Measurements from ENCODE around the gene MREG.

Gene MREG

DNA sequence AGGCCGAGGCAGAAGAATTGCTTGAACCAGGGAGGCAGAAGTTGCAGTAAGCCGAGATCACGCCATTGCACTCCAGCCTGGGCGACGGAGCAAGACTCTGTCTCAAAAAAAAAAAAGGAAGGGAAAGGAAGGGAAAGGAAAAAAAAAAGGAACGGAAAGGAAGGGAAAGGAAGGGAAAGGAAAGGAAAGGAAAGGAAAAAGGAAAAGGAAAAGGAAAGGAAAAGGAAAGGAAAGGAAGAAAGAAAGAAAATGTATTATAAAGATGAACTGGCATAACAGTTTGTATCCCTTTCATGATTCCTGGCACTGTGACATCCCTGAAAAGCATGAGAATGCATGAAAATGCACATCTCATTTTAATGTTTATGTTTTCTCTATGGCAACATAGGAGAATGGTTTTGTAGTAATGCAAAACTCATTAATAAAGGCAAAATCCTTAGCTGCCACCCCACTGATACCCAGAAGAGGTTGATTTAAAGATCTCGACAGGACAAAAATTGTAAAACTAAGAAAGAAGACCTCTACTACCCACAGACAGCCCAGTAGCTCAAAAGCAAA is 11.5 kb upstream of the MREG start:
- no peaks in the 10 kb centered on the region for H3K27me3 ChIP-seq (ENCODE audit: insufficient read depth, low read length)
- no peak overlapping the region for H2AFZ ChIP-seq (ENCODE audit: low read length)
- no peak overlapping the region for H3K9ac ChIP-seq (ENCODE audit: low read length)
- H3K4me2 ChIP-seq (ENCODE audit: low read length): no peak overlapping the region
- H4K20me1 ChIP-seq (ENCODE audit: insufficient read depth, low read length): no peaks in the 10 kb centered on the region
- no peak overlapping the region for H3K27ac ChIP-seq (ENCODE audit: low read depth, low read length, poor library complexity, severe bottlenecking)
- H3K4me3 ChIP-seq (ENCODE audit: low read depth, low read length, poor library complexity, severe bottlenecking): no peak overlapping the region
- H3K79me2 ChIP-seq (ENCODE audit: insufficient read depth, low read length): no peaks in the 10 kb centered on the region
- TF ChIP-seq, protein P1, sequence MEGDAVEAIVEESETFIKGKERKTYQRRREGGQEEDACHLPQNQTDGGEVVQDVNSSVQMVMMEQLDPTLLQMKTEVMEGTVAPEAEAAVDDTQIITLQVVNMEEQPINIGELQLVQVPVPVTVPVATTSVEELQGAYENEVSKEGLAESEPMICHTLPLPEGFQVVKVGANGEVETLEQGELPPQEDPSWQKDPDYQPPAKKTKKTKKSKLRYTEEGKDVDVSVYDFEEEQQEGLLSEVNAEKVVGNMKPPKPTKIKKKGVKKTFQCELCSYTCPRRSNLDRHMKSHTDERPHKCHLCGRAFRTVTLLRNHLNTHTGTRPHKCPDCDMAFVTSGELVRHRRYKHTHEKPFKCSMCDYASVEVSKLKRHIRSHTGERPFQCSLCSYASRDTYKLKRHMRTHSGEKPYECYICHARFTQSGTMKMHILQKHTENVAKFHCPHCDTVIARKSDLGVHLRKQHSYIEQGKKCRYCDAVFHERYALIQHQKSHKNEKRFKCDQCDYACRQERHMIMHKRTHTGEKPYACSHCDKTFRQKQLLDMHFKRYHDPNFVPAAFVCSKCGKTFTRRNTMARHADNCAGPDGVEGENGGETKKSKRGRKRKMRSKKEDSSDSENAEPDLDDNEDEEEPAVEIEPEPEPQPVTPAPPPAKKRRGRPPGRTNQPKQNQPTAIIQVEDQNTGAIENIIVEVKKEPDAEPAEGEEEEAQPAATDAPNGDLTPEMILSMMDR (IDR thresholded peaks at IDR 0.05; ENCODE audit: low read length): no peak
- TF ChIP-seq EZH2 (IDR thresholded peaks at IDR 0.05; ENCODE audit: borderline replicate concordance, low read length): no peak
- H3K9me3 ChIP-seq (ENCODE audit: low read length): no peaks in the 10 kb centered on the region
- no peaks in the 10 kb centered on the region for H3K9me2 ChIP-seq (ENCODE audit: low read depth, low read length)
- no peaks in the 10 kb centered on the region for H3F3A ChIP-seq (ENCODE audit: insufficient read depth, low read length)
- no peaks in the 10 kb centered on the region for H3K4me1 ChIP-seq (ENCODE audit: insufficient read depth, low read length, severe bottlenecking)
- H3K36me3 ChIP-seq (ENCODE audit: insufficient read depth, low read length): no peaks in the 10 kb centered on the region

DNA sequence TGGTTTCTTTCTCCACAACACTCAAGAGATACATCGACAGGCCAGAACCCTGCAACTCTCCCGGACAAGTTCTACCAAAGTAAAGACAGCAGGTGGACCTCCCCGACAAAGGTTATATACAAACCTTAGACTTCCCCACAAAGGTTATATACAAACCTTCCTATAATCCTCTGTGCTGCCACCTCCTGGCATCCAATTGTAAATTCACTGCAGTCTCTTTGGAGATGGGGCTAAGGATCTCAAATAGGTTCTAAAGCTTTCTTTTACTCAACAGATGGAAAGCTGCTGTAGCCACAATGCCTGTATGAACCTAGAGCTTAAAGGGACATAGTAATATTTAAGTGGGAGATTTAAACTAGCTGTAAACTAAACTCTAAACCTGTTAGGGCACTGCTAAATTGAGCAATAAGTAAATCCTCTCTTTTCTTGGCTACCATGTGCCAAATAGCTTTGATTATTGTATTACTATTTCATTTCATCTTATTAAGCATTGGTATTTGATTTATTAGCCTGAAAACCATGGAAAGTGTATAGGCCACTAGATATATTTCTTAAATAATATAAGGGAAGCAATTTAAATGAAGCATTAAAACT is 9.8 kb upstream of the MREG start:
- Histone ChIP-seq H3K79me2 (ENCODE audit: insufficient read depth, low read length) (no peaks in the 10 kb centered on the region), H3K4me1 (ENCODE audit: insufficient read depth, low read length, severe bottlenecking) (no peaks in the 10 kb centered on the region), H3K9me2 (ENCODE audit: low read depth, low read length) (no peaks in the 10 kb centered on the region), H3F3A (ENCODE audit: insufficient read depth, low read length) (no peaks in the 10 kb centered on the region), H3K4me3 (ENCODE audit: low read depth, low read length, poor library complexity, severe bottlenecking) (no peak overlapping the region), H3K9me3 (ENCODE audit: low read length) (0 out of 2 replicates have a peak, but pooled peaks cover 2% of the 10 kb centered on the region), H2AFZ (ENCODE audit: low read length) (no peak overlapping the region), H3K27ac (ENCODE audit: low read depth, low read length, poor library complexity, severe bottlenecking) (no peak overlapping the region), H3K36me3 (ENCODE audit: insufficient read depth, low read length) (no peaks in the 10 kb centered on the region), H3K9ac (ENCODE audit: low read length) (no peak overlapping the region), H3K27me3 (ENCODE audit: insufficient read depth, low read length) (no peaks in the 10 kb centered on the region), H4K20me1 (ENCODE audit: insufficient read depth, low read length) (no peaks in the 10 kb centered on the region), H3K4me2 (ENCODE audit: low read length) (no peak overlapping the region)
- TF ChIP-seq EZH2 (IDR thresholded peaks at IDR 0.05; ENCODE audit: borderline replicate concordance, low read length): no peak
- TF ChIP-seq, protein P1 (IDR thresholded peaks at IDR 0.05; ENCODE audit: low read length): peak; percentile 80

DNA sequence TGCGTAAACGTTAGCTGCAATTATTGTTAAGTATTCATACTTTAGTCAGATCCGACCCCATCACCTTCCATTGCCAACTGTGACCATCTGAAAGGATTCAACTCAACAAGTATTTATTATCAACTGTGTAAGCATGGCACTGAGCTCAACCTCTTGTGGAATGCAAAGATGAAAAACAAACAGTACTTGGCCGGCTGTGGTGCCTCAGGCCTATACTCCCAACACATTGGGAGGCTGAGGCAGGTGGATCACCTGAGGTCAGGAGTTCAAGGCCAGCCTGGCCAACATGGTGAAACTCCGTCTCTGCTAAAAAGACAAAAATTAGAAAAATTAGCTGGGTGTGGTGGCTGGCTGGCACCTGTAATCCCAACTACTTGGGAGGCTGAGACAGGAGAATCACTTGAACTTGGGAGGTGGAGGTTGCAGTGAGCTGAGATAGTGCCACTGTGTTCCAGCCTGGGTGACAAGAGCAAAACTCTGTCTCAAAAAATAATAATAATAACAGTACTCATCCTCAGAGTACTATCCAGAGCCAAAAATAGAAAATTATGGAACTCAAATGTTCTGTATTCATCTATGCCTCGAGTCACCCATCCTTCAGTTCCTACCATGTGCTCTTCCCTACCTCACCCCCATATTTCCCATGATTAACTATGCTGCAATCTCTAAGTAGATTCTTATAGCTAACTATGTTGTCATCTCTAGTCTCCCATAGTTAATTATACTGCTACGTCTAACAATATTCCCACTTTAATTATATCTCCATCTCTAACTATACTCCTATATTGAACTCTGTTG is 8.6 kb upstream of the MREG start:
- no peak overlapping the region for H3K27ac ChIP-seq (ENCODE audit: low read depth, low read length, poor library complexity, severe bottlenecking)
- no peaks in the 10 kb centered on the region for H3K9me2 ChIP-seq (ENCODE audit: low read depth, low read length)
- 0 out of 2 replicates have a peak, but pooled peaks cover 2% of the 10 kb centered on the region for H3K9me3 ChIP-seq (ENCODE audit: low read length)
- H3F3A ChIP-seq (ENCODE audit: insufficient read depth, low read length): no peaks in the 10 kb centered on the region
- no peak for TF ChIP-seq EZH2 (IDR thresholded peaks at IDR 0.05; ENCODE audit: borderline replicate concordance, low read length)
- TF ChIP-seq, protein P1 (IDR thresholded peaks at IDR 0.05; ENCODE audit: low read length): no peak
- H3K4me3 ChIP-seq (ENCODE audit: low read depth, low read length, poor library complexity, severe bottlenecking): no peak overlapping the region
- H3K4me1 ChIP-seq (ENCODE audit: insufficient read depth, low read length, severe bottlenecking): peaks cover 7% of the 10 kb centered on the region
- H3K4me2 ChIP-seq (ENCODE audit: low read length): no peak overlapping the region
- H3K36me3 ChIP-seq (ENCODE audit: insufficient read depth, low read length): no peaks in the 10 kb centered on the region
- H4K20me1 ChIP-seq (ENCODE audit: insufficient read depth, low read length): no peaks in the 10 kb centered on the region
- H3K79me2 ChIP-seq (ENCODE audit: insufficient read depth, low read length): no peaks in the 10 kb centered on the region
- H3K27me3 ChIP-seq (ENCODE audit: insufficient read depth, low read length): no peaks in the 10 kb centered on the region
- H3K9ac ChIP-seq (ENCODE audit: low read length): no peak overlapping the region
- H2AFZ ChIP-seq (ENCODE audit: low read length): no peak overlapping the region
